SH-SY5Y (cell line): ENCODE results near the gene ANKRD24.

ENCODE experiments used
- GATA2 ChIP-seq: IDR thresholded peaks from 2 replicates; pipeline ENCODE4 v1.6.1; 2011; ENCODE audit warnings: mild to moderate bottlenecking, low read depth, low read length
- GATA3 ChIP-seq: IDR thresholded peaks from 2 replicates; pipeline ENCODE4 v1.6.1; 2011; ENCODE audit warnings: low read depth, mild to moderate bottlenecking, low read length, moderate library complexity

- TF ChIP-seq GATA2 (no peak), GATA3 (no peak)
Observed at GRCh38 chr19:4220188-4220587, 37.7 kb downstream of the ANKRD24 start.
